ENCODE data around the gene TRPC4.
"Not testable (repeated sequence)": the region's sequence is repeated elsewhere in the genome, so short reads cannot be mapped to it uniquely, and the experiment has no call there.

TRPC4 gene

GRCh38 chr13:37806666-37807065 lies 62.9 kb downstream of the TRPC4 start:
- in situ Hi-C loops (cut with MboI; ENCODE audit: low pct_unique_long_range_greater_than_20kb, low sequenced_read_pairs, unreplicated experiment) = no loop called here
- DNase-seq (ENCODE audit: low spot score) = no peak
- TF ChIP-seq CTCF (IDR thresholded peaks at IDR 0.05; ENCODE audit: extremely low read depth, insufficient read depth, missing control alignments) = no peak

GRCh38 chr13:37797631-37798030 lies 71.9 kb downstream of the TRPC4 start:
- in situ Hi-C loops (cut with MboI; ENCODE audit: low pct_unique_long_range_greater_than_20kb, low sequenced_read_pairs, unreplicated experiment) = no loop called here
- DNase-seq (ENCODE audit: low spot score) = no peak
- no peak for TF ChIP-seq CTCF (IDR thresholded peaks at IDR 0.05; ENCODE audit: extremely low read depth, insufficient read depth, missing control alignments)

DNA sequence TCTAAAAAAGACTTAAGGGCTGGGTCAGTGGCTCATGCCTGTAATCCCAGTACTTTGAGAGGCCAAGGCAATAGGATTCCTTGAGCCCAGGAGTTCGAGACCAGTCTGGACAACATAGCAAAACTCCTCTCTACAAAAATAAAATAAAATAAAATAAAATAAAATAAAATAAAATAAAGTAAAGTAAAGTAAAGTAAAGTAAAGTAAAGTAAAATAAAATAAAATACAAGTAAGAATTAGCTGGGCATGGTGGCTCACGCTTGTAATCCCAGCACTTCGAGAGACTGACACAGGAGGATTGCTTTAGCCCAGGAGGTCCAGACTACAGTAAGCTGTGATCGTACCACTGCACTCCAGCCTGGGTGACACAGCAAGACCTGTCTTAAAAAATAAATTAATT lies 72.8 kb downstream of the TRPC4 start:
- in situ Hi-C loops (cut with MboI; ENCODE audit: low pct_unique_long_range_greater_than_20kb, low sequenced_read_pairs, unreplicated experiment) = not testable (repeated sequence)

DNA sequence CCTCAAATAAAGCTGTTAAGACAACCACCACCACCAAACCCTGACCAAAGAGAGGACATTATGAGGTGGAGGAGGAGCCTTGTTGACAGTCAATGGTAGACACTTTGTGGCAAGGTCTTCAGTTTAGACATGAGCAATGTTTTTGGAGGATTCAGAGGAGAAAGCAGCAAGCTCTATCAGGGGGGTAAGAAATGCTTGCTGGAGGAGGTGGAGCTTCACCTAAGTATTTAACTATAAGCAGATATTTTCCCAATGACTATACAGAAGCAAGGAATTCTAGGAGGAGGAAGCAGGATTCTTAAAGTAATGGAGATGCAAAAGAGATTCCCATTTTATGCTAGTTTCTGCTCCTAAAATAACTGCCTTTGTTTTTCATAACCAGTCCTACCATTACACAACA lies 74.2 kb downstream of the TRPC4 start:
- in situ Hi-C loops (cut with MboI; ENCODE audit: low pct_unique_long_range_greater_than_20kb, low sequenced_read_pairs, unreplicated experiment) = no loop called here
- DNase-seq (ENCODE audit: low spot score) = no peak
- TF ChIP-seq CTCF (IDR thresholded peaks at IDR 0.05; ENCODE audit: extremely low read depth, insufficient read depth, missing control alignments) = no peak

More for the DNA sequence above, 72.8 kb downstream of the TRPC4 start:
- not testable (repeated sequence) for DNase-seq (ENCODE audit: low spot score)

DNA sequence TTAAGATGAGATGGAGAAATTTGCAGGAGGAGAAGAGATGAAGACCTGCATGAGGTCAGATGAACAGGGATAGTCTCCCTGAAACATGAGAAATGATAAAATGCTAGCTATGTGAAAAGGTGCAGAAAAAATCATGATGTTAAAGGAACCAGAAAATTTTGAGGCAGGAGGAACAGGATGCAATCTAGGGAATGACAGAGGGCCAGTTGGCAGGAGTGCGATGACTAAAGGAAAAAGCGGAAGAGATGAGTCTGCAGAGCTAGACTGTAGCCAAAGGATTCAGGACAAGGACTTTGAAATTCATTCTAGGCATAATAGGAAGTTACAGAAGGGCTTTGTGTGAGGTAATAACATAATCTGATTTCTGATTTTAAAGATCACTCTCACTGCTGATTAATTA lies 77.9 kb downstream of the TRPC4 start:
- TF ChIP-seq CTCF (IDR thresholded peaks at IDR 0.05; ENCODE audit: extremely low read depth, insufficient read depth, missing control alignments) = no peak
- in situ Hi-C loops (cut with MboI; ENCODE audit: low pct_unique_long_range_greater_than_20kb, low sequenced_read_pairs, unreplicated experiment) = no loop called here
- DNase-seq (ENCODE audit: low spot score) = no peak

DNA sequence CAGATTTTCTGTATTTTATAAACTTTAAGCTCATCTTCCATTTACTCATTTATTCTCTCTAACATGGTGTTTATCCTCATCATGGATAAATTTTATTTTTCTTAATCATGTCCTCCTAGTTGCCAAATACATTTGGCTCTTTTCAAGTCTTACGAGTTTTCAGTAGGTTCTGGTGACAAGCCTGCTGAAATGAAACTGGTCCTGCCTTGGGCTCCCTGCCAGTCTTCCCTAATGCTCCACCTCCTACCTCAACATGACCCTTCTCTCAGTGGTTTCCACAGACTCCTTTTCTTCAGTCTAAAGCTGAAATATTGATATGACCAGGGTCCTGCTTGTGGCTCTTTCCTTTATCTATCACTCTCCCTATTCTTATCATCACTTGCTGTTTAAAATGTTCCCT lies 81.2 kb downstream of the TRPC4 start:
- TF ChIP-seq CTCF (IDR thresholded peaks at IDR 0.05; ENCODE audit: extremely low read depth, insufficient read depth, missing control alignments) = no peak
- in situ Hi-C loops (cut with MboI; ENCODE audit: low pct_unique_long_range_greater_than_20kb, low sequenced_read_pairs, unreplicated experiment) = no loop called here
- DNase-seq (ENCODE audit: low spot score) = no peak

- TF ChIP-seq CTCF (IDR thresholded peaks at IDR 0.05; ENCODE audit: extremely low read depth, insufficient read depth, missing control alignments) = no peak
- in situ Hi-C loops (cut with MboI; ENCODE audit: low pct_unique_long_range_greater_than_20kb, low sequenced_read_pairs, unreplicated experiment) = no loop called here
- DNase-seq (ENCODE audit: low spot score) = no peak
Measured at GRCh38 chr13:37777676-37778075, 91.9 kb downstream of the TRPC4 start.
